Measurements from ENCODE around the gene ZNF624. TPM values are rescaled to one million over a fixed set of nuclear protein-coding genes. Genes with fewer than 3 reads are reported as not detected.

ZNF624 gene
- total RNA-seq, 1 experiment from 2014 or later, result 1.3 TPM

DNA sequence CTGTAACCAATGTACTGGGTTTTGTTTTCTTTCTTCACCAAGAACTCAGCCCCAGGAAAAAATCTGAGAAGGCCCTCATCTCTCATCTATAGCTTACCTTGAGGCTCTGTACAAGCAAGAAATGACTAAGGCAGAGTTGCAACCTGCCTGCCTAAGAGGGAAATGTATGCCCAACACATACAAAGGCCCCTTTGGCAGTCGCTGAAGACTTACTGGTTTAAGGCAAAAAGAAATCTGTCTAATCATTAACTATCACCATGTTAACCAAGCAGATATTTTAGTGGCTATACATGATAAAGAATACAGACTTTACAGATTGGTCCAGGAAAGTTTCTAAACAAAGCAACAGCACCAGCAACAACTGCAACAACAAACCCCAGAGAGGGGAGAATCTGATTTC is 14.2 kb downstream of the ZNF624 start:
- Histone ChIP-seq H2BK5ac (ENCODE audit: insufficient read length, low read length) (no peak overlapping the region), H3K23me2 (ENCODE audit: insufficient read length, low read depth, low read length, poor library complexity, severe bottlenecking) (no peaks in the 10 kb centered on the region), H3K23ac (ENCODE audit: insufficient read length, low read depth, low read length) (no peak overlapping the region), H2BK120ac (ENCODE audit: low read depth, low read length, poor library complexity, severe bottlenecking) (no peak overlapping the region), H3K79me1 (ENCODE audit: insufficient read depth, low read depth, low read length, poor library complexity, severe bottlenecking) (no peaks in the 10 kb centered on the region), H3T11ph (ENCODE audit: low read length) (no peak overlapping the region), H3K56ac (ENCODE audit: insufficient read length, low read depth, low read length) (no peak overlapping the region), H4K91ac (ENCODE audit: insufficient read length, low read depth, low read length) (no peak overlapping the region), H2AK5ac (ENCODE audit: insufficient read length, low read length) (no peak overlapping the region), H3K14ac (ENCODE audit: insufficient read depth, low read length) (no peak overlapping the region), H3K27me3 (ENCODE audit: insufficient read depth, low read length) (no peaks in the 10 kb centered on the region), H2AFZ (ENCODE audit: low read length) (no peak overlapping the region), H3K4me1 (ENCODE audit: insufficient read depth, low read length) (no peaks in the 10 kb centered on the region), H3K4me2 (ENCODE audit: insufficient read depth, insufficient read length, low read length) (no peak overlapping the region), H4K20me1 (ENCODE audit: control insufficient read depth, insufficient read depth, insufficient read length) (no peaks in the 10 kb centered on the region), H2BK12ac (ENCODE audit: insufficient read length, low read depth, low read length) (no peak overlapping the region), H3K27ac (ENCODE audit: insufficient read length, low read depth, low read length) (no peak overlapping the region), H3K18ac (ENCODE audit: insufficient read length, low read depth, low read length) (no peak overlapping the region), H3K9me3 (ENCODE audit: control insufficient read depth, low read depth, low read length) (no peaks in the 10 kb centered on the region), H3K9ac (ENCODE audit: extremely low read depth, insufficient read length, low read length) (no peak overlapping the region), H3K79me2 (ENCODE audit: insufficient read depth, low read length) (no peaks in the 10 kb centered on the region), H3K4ac (ENCODE audit: low read depth, low read length) (no peak overlapping the region), H2BK20ac (ENCODE audit: low read depth, low read length, poor library complexity, severe bottlenecking) (no peak overlapping the region), H4K5ac (ENCODE audit: insufficient read length, low read depth, low read length) (no peak overlapping the region), H4K8ac (replicated peaks; ENCODE audit: insufficient read length, low read depth, low read length) (no peak overlapping the region), H2BK15ac (ENCODE audit: low read depth, low read length) (no peak overlapping the region)
- Mint-ChIP-seq H3K36me3 (ENCODE audit: insufficient read depth in 1 of 3, low read depth in 3 of 3) (peaks cover 1 to 6% (median 5%) of the 10 kb centered on the region in 3 experiments; a peak in 4 of 7 replicates), H3K4me1 (peaks cover 0 to 4% of the 10 kb centered on the region in 2 experiments; a peak in 1 of 4 replicates), H3K27ac (no peak overlapping the region; a peak in 1 of 7 replicates), H3K27me3 (ENCODE audit: low read depth) (no peaks in the 10 kb centered on the region), H3K9me3 (peaks cover 5 to 6% of the 10 kb centered on the region in 2 experiments; a peak in 3 of 5 replicates), H3K4me3 (no peak overlapping the region)
- no peak for DNase-seq
- no CpG with 5 or more reads among the region's 1 CpG for WGBS (ENCODE audit: extremely low coverage, insufficient read length, low lambda C conversion rate)
- TF ChIP-seq, protein P1, sequence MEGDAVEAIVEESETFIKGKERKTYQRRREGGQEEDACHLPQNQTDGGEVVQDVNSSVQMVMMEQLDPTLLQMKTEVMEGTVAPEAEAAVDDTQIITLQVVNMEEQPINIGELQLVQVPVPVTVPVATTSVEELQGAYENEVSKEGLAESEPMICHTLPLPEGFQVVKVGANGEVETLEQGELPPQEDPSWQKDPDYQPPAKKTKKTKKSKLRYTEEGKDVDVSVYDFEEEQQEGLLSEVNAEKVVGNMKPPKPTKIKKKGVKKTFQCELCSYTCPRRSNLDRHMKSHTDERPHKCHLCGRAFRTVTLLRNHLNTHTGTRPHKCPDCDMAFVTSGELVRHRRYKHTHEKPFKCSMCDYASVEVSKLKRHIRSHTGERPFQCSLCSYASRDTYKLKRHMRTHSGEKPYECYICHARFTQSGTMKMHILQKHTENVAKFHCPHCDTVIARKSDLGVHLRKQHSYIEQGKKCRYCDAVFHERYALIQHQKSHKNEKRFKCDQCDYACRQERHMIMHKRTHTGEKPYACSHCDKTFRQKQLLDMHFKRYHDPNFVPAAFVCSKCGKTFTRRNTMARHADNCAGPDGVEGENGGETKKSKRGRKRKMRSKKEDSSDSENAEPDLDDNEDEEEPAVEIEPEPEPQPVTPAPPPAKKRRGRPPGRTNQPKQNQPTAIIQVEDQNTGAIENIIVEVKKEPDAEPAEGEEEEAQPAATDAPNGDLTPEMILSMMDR (conservative IDR thresholded peaks at IDR 0.05), result no peak
